Thoracic aorta (tissue), 2 donors: ENCODE results near the gene CMA1. TPM values are rescaled to one million over a fixed set of nuclear protein-coding genes. Genes with fewer than 3 reads are reported as not detected.

ENCODE experiments used
- ATAC-seq: fragments of 150-250 bp; one replicate; pipeline ENCODE4 v1.8.0; 2017; ENCODE audit warnings: low read depth; ENCODE audit not compliant: insufficient number of reproducible peaks, low FRiP score
- DNase-seq: peaks from one replicate; pipeline ENCODE4 v3.0.0-alpha.2; 2020; ENCODE audit warnings: low spot score
- H3K27ac ChIP-seq, 2 donors: fragments of 200-600 bp; sonication (generic); 1 replicate in 1 of 2; 2 replicates in 1 of 2; pipeline ENCODE4 v1.5.1; 2016; ENCODE audit warnings: mild to moderate bottlenecking in 2 of 2, moderate library complexity in 2 of 2
- H3K27me3 ChIP-seq: fragments of 200-600 bp; sonication (generic); replicated peaks from 2 replicates; pipeline ENCODE4 v1.6.0; 2016; ENCODE audit warnings: mild to moderate bottlenecking; ENCODE audit not compliant: insufficient read depth
- H3K36me3 ChIP-seq: fragments of 200-600 bp; sonication (generic); one replicate; pipeline ENCODE4 v1.5.1; 2016
- H3K4me1 ChIP-seq, 2 donors: fragments of 200-600 bp; sonication (generic); 1 replicate in 1 of 2; 2 replicates in 1 of 2; pipeline versions ENCODE4 v1.5.1 to v1.6.0; 2016; ENCODE audit warnings: low read depth in 2 of 2, mild to moderate bottlenecking in 1 of 2; ENCODE audit not compliant: control insufficient read depth in 1 of 2
- H3K4me3 ChIP-seq: fragments of 200-600 bp; sonication (generic); 2 replicates; pipeline ENCODE4 v1.5.1; 2016; ENCODE audit warnings: mild to moderate bottlenecking
- H3K9me3 ChIP-seq: fragments of 200-600 bp; sonication (generic); 2 replicates; pipeline ENCODE4 v1.5.1; 2016
- total RNA-seq, 2 donors: library from RNA; depleted of rRNA; stranded (reverse); fragments of >200 nt; gene quantifications; one replicate each; pipeline versions ENCODE4 v1.1.0 to v1.2.3, GENCODE V29; 2016
- TF ChIP-seq, protein P1 (sequence below): fragments of 200-600 bp; sonication (generic); IDR thresholded peaks from one replicate; pipeline ENCODE4 v1.5.1; 2019; ENCODE audit warnings: antibody characterized with exemption

Gene CMA1
- total RNA-seq, 2 donors from 2014 or later: not detected

DNA sequence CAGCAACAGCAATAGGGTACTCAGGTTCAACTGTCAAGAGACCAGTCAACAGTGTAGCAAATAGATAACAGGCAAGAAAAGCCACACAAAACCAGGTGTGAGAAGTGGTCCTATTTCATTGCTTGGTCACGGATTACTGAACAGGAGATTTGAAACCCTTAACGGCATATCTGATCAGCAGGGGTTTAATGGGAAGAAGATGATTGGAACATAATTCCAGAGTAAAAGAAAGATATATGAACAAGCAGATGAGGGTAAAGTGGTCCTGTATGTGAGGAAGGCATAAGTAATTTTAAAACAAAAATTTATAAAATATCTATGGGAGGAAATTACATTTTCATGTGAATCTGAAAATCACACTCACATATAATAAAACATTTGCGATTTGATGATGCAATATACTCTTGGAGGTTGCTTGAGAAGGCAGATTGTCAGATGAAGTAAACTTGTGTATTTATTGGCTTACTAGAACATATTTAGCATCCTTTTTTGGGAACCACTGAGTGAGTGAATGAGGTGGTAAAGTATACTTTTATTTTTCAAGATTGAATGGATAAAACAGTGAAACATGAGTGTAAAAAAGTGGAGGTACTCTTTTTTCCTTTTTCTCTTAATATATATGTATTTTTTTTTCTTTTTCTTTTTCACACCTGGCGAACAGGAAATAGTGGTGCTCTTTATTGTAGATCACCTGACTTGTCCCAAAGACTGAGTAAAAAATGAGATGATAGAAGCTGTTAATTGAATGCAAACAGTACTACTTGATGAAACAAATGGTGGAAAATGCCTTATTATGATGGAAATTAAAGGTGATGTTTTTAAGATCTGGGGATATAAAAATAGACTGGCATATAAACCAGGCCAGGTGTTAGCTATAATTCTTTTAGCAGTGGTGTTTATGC, 43.9 kb downstream of the CMA1 start:
- no peak overlapping the region for H3K4me3 ChIP-seq
- TF ChIP-seq, protein P1, sequence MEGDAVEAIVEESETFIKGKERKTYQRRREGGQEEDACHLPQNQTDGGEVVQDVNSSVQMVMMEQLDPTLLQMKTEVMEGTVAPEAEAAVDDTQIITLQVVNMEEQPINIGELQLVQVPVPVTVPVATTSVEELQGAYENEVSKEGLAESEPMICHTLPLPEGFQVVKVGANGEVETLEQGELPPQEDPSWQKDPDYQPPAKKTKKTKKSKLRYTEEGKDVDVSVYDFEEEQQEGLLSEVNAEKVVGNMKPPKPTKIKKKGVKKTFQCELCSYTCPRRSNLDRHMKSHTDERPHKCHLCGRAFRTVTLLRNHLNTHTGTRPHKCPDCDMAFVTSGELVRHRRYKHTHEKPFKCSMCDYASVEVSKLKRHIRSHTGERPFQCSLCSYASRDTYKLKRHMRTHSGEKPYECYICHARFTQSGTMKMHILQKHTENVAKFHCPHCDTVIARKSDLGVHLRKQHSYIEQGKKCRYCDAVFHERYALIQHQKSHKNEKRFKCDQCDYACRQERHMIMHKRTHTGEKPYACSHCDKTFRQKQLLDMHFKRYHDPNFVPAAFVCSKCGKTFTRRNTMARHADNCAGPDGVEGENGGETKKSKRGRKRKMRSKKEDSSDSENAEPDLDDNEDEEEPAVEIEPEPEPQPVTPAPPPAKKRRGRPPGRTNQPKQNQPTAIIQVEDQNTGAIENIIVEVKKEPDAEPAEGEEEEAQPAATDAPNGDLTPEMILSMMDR: no peak
- no peaks in the 10 kb centered on the region for H3K9me3 ChIP-seq
- no peak overlapping the region for H3K27ac ChIP-seq
- H3K4me1 ChIP-seq: no peaks in the 10 kb centered on the region
- DNase-seq: no peak
- ATAC-seq: no peak
- H3K27me3 ChIP-seq: no peaks in the 10 kb centered on the region
- H3K36me3 ChIP-seq: no peaks in the 10 kb centered on the region

DNA sequence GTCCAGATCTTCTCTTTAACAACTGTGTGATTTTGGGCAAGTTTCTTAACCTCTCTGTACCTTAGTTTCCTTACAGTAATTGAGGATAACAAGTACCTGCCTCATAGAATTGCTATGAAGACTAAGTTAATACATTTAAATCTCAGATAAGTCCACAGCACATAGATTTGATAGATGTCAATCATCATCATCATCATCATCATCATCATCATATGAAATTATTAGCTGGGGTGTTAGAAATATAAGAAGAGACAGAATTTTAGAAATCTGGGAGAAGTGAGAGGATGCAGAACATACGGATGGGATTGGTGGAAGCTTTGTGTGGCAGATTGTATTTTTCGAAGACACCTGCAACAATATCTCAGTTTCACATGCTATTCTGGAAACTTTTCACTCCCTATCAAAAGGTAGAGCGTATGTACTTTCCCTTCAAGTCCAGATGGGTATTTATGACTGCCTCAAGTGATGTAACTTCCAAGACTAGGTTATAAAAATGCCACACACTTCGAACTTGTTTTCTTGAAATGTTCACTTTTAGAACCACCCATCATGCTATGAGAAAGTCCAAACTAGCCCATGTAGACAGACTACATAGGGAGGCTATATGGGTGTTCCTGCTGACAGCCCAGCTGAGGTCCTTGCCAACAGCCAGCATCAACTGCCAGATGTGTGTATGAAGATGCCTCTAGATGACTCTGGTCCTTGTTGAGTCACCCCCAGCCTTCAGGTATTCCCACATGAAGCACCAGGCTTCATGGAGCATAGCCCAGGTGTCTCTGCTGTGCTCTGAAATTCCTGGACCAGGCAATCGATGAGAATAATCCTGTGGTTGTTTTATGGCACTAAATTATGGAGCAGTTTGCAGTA, 44.8 kb downstream of the CMA1 start:
- H3K27ac ChIP-seq: no peak overlapping the region
- DNase-seq (no peak), ATAC-seq (no peak)
- TF ChIP-seq, protein P1: no peak
- H3K4me3 ChIP-seq: no peak overlapping the region
- H3K36me3 ChIP-seq: no peaks in the 10 kb centered on the region
- H3K27me3 ChIP-seq: no peaks in the 10 kb centered on the region
- H3K9me3 ChIP-seq: no peaks in the 10 kb centered on the region
- H3K4me1 ChIP-seq: no peaks in the 10 kb centered on the region

DNA sequence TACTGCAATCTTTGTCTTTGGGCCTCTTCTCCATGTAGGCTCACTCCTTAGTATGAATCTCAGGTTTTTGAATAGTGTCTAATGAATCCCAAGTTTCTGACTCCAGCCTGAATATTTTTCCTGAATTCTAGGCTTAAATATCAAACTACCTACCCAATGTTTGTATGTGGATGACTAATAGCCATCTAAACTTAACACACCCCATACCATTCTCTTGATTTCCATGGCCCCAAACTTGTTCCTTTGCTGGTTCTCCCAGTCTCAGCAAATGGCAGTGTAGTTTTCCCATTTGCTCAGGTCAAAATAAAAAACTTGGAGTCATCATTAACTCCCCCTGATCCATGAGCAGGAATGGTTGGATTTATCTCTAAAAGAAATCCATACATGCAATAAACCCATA, 46.7 kb downstream of the CMA1 start:
- H3K27me3 ChIP-seq: no peaks in the 10 kb centered on the region
- no peak for ATAC-seq
- no peaks in the 10 kb centered on the region for H3K4me1 ChIP-seq
- H3K4me3 ChIP-seq: no peak overlapping the region
- DNase-seq: no peak
- H3K9me3 ChIP-seq: no peaks in the 10 kb centered on the region
- TF ChIP-seq, protein P1: no peak
- no peak overlapping the region for H3K27ac ChIP-seq
- H3K36me3 ChIP-seq: no peaks in the 10 kb centered on the region

DNA sequence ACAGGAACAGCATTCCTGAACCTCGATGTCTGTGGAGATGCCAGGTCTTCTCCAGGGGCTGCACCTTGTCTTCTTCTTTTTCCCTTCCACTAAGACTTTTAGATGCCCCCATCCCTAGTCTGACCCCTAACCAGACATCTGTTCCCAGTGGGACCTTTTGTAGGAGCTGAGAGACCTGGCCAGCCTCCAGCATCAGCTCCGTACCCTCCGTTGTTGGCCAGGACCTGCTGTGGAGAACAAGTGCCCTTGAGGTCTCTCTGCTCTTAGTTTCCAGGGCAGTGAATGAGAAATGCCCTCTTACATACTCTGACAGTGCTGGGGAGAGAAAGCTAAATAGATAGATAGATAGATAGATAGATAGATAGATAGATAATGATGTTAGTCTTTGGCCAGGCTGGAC, 48.7 kb downstream of the CMA1 start:
- Histone ChIP-seq H3K27me3 (no peaks in the 10 kb centered on the region), H3K4me3 (no peak overlapping the region), H3K27ac (no peak overlapping the region), H3K4me1 (no peaks in the 10 kb centered on the region), H3K36me3 (no peaks in the 10 kb centered on the region), H3K9me3 (no peaks in the 10 kb centered on the region)
- TF ChIP-seq, protein P1: no peak
- ATAC-seq (no peak), DNase-seq (no peak)

DNA sequence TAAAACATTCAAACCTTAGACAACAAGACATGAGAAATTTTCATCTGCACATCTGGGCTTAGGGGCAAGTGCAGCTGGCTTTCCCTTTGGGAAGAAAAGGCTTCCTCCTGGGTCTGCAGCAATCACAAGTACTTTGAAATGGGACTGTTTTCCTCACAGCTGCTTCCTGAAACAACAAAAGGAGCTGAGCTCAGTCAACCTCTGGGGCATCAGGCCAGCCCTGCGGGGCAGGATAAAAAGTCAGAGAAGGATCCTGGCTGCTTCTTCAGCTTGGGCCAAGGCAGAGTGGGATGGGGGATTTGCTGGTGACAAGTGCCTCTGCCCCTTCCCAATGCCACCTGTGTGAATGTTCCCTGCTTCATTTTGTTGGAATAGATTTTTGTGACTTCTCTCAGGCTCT, 49.3 kb downstream of the CMA1 start:
- Histone ChIP-seq H3K4me1 (no peaks in the 10 kb centered on the region), H3K27me3 (no peaks in the 10 kb centered on the region), H3K27ac (no peak overlapping the region), H3K36me3 (no peaks in the 10 kb centered on the region), H3K9me3 (no peaks in the 10 kb centered on the region), H3K4me3 (no peak overlapping the region)
- TF ChIP-seq, protein P1: no peak
- DNase-seq (no peak), ATAC-seq (no peak)
